T-helper 17 cell (primary cell): ENCODE measurements around the gene ZDHHC11B. TPM values are rescaled to one million over a fixed set of nuclear protein-coding genes. Genes with fewer than 3 reads are reported as not detected.
"Not testable (repeated sequence)": the region's sequence is repeated elsewhere in the genome, so short reads cannot be mapped to it uniquely, and the experiment has no call there.

Experiments used
- ATAC-seq: fragments of 150-1000 bp; cut with Tn5 transposase; 2 replicates; pipeline ENCODE4 v1.10.0; 2021; ENCODE audit warnings: mild to moderate bottlenecking, moderate library complexity
- DNase-seq, 3 donors: peaks; one replicate each; pipeline versions ENCODE4 v3.0.0 to v3.0.0-alpha.2; 2020 to 2021
- H3K9me3 ChIP-seq: one replicate; pipeline ENCODE4 v1.7.0; 2013; ENCODE audit warnings: low read length, mild to moderate bottlenecking; ENCODE audit not compliant: control insufficient read depth, poor library complexity, severe bottlenecking
- H3K27ac Mint-ChIP-seq: one replicate; pipeline ENCODE4 v1.8.0; 2022; ENCODE audit warnings: mild to moderate bottlenecking, moderate library complexity, mixed read lengths
- H3K27me3 Mint-ChIP-seq: one replicate; pipeline ENCODE4 v1.8.0; 2022; ENCODE audit warnings: mixed read lengths
- H3K36me3 Mint-ChIP-seq: one replicate; pipeline ENCODE4 v1.8.0; 2022; ENCODE audit warnings: low read depth, mixed read lengths
- H3K4me1 Mint-ChIP-seq: one replicate; pipeline ENCODE4 v1.8.0; 2022; ENCODE audit warnings: mild to moderate bottlenecking, mixed read lengths
- H3K4me3 Mint-ChIP-seq: one replicate; pipeline ENCODE4 v1.8.0; 2022; ENCODE audit warnings: mild to moderate bottlenecking, moderate library complexity, mixed read lengths
- total RNA-seq, 4 donors: library from RNA in 2 of 4; stranded (reverse) in 2 of 4; gene quantifications; one replicate each; pipeline ENCODE4 v1.2.3 and lab custom pipeline; 2022 to 2026

The ZDHHC11B gene
- total RNA-seq, 2 donors from 2014 or later, result 9.3 to 31.2 TPM

- H3K9me3 ChIP-seq, result no peaks in the 10 kb centered on the region
- Mint-ChIP-seq H3K36me3 (no peaks in the 10 kb centered on the region), H3K4me3 (peak overlapping the region; percentile 94), H3K27ac (peak overlapping the region; percentile 99), H3K27me3 (no peaks in the 10 kb centered on the region), H3K4me1 (peaks cover 21% of the 10 kb centered on the region)
- ATAC-seq, result no peak
- DNase-seq, result no peak
Measured at GRCh38 chr5:759781-760362, 24.7 kb downstream of the ZDHHC11B start.

GRCh38 chr5:759111-759751 is 25.3 kb downstream of the ZDHHC11B start:
- no peaks in the 10 kb centered on the region for H3K27me3 Mint-ChIP-seq
- H3K4me3 Mint-ChIP-seq, result peak overlapping the region; percentile 94
- H3K4me1 Mint-ChIP-seq, result peaks cover 23% of the 10 kb centered on the region
- ATAC-seq (peak; percentile 89), DNase-seq (peak; percentile 59 to 76 (median 68))
- no peaks in the 10 kb centered on the region for H3K9me3 ChIP-seq
- H3K36me3 Mint-ChIP-seq, result no peaks in the 10 kb centered on the region
- H3K27ac Mint-ChIP-seq, result peak overlapping the region; percentile 99

GRCh38 chr5:758698-759053 is 25.9 kb downstream of the ZDHHC11B start:
- H3K9me3 ChIP-seq, result no peaks in the 10 kb centered on the region
- no peak for DNase-seq
- Mint-ChIP-seq H3K4me3 (peak overlapping the region; percentile 94), H3K36me3 (no peaks in the 10 kb centered on the region), H3K27ac (peak overlapping the region; percentile 99), H3K4me1 (peaks cover 26% of the 10 kb centered on the region), H3K27me3 (no peaks in the 10 kb centered on the region)
- no peak for ATAC-seq

GRCh38 chr5:757931-758697 is 26.4 kb downstream of the ZDHHC11B start:
- Mint-ChIP-seq H3K27ac (peak overlapping the region; percentile 99), H3K36me3 (no peaks in the 10 kb centered on the region)
- peak; percentile 33 for ATAC-seq

GRCh38 chr5:757346-757930 is 27.1 kb downstream of the ZDHHC11B start:
- H3K27me3 Mint-ChIP-seq, result no peaks in the 10 kb centered on the region
- peak overlapping the region; percentile 94 for H3K4me3 Mint-ChIP-seq
- no peaks in the 10 kb centered on the region for H3K36me3 Mint-ChIP-seq
- peaks cover 26% of the 10 kb centered on the region for H3K4me1 Mint-ChIP-seq
- no peak for DNase-seq
- H3K9me3 ChIP-seq, result no peaks in the 10 kb centered on the region
- no peak for ATAC-seq
- H3K27ac Mint-ChIP-seq, result peak overlapping the region; percentile 99

More at GRCh38 chr5:757931-758697, 26.4 kb downstream of the ZDHHC11B start:
- H3K4me3 Mint-ChIP-seq, result peak overlapping the region; percentile 94
- H3K27me3 Mint-ChIP-seq, result no peaks in the 10 kb centered on the region
- H3K4me1 Mint-ChIP-seq, result peaks cover 26% of the 10 kb centered on the region
- H3K9me3 ChIP-seq, result no peaks in the 10 kb centered on the region
- peak in 2 of 3 donors; percentile 42 to 52 for DNase-seq

- ATAC-seq (peak; percentile 39), DNase-seq (peak in 1 of 3 donors; percentile 36)
- no peaks in the 10 kb centered on the region for H3K9me3 ChIP-seq
- peaks cover 26% of the 10 kb centered on the region for H3K4me1 Mint-ChIP-seq
- no peaks in the 10 kb centered on the region for H3K36me3 Mint-ChIP-seq
- no peaks in the 10 kb centered on the region for H3K27me3 Mint-ChIP-seq
- peak overlapping the region; percentile 99 for H3K27ac Mint-ChIP-seq
- H3K4me3 Mint-ChIP-seq, result peak overlapping the region; percentile 66
Measured at GRCh38 chr5:756865-757345, 27.6 kb downstream of the ZDHHC11B start.

- H3K27ac Mint-ChIP-seq, result peak overlapping the region; percentile 99
- H3K4me1 Mint-ChIP-seq, result peaks cover 26% of the 10 kb centered on the region
- H3K27me3 Mint-ChIP-seq, result no peaks in the 10 kb centered on the region
- DNase-seq (no peak), ATAC-seq (no peak)
- H3K9me3 ChIP-seq, result no peaks in the 10 kb centered on the region
- H3K36me3 Mint-ChIP-seq, result no peaks in the 10 kb centered on the region
- H3K4me3 Mint-ChIP-seq, result no peak overlapping the region
Measured at GRCh38 chr5:756171-756570, 28.4 kb downstream of the ZDHHC11B start.

- H3K27ac Mint-ChIP-seq, result peak overlapping the region; percentile 79
- peak overlapping the region; percentile 36 for H3K4me3 Mint-ChIP-seq
- H3K27me3 Mint-ChIP-seq, H3K9me3 ChIP-seq, DNase-seq, H3K36me3 Mint-ChIP-seq: not testable (repeated sequence)
- ATAC-seq, result peak; percentile 5
- peaks cover 19% of the 10 kb centered on the region for H3K4me1 Mint-ChIP-seq
Measured at GRCh38 chr5:754143-754632, 30.3 kb downstream of the ZDHHC11B start.

- not testable (repeated sequence) for H3K27me3 Mint-ChIP-seq, ATAC-seq, H3K9me3 ChIP-seq, DNase-seq, H3K36me3 Mint-ChIP-seq
- Mint-ChIP-seq H3K27ac (peak overlapping the region; percentile 79), H3K4me3 (peak overlapping the region; percentile 36), H3K4me1 (peaks cover 17% of the 10 kb centered on the region)
Measured at GRCh38 chr5:753567-754142, 30.9 kb downstream of the ZDHHC11B start.

- peaks cover 17% of the 10 kb centered on the region for H3K4me1 Mint-ChIP-seq
- H3K9me3 ChIP-seq, H3K27ac Mint-ChIP-seq, H3K36me3 Mint-ChIP-seq, H3K27me3 Mint-ChIP-seq, ATAC-seq, DNase-seq: not testable (repeated sequence)
- H3K4me3 Mint-ChIP-seq, result peak overlapping the region; percentile 53
Measured at GRCh38 chr5:752532-753115, 31.9 kb downstream of the ZDHHC11B start.

- H3K27ac Mint-ChIP-seq, DNase-seq, H3K4me3 Mint-ChIP-seq, H3K9me3 ChIP-seq, ATAC-seq, H3K36me3 Mint-ChIP-seq, H3K27me3 Mint-ChIP-seq: not testable (repeated sequence)
- H3K4me1 Mint-ChIP-seq, result peaks cover 14% of the 10 kb centered on the region
Measured at GRCh38 chr5:751992-752391, 32.5 kb downstream of the ZDHHC11B start.

- H3K4me1 Mint-ChIP-seq, result peaks cover 16% of the 10 kb centered on the region
- no peak overlapping the region for H3K4me3 Mint-ChIP-seq
- H3K36me3 Mint-ChIP-seq, result no peaks in the 10 kb centered on the region
- ATAC-seq (no peak), DNase-seq (no peak)
- no peaks in the 10 kb centered on the region for H3K27me3 Mint-ChIP-seq
- H3K27ac Mint-ChIP-seq, result no peak overlapping the region
- no peaks in the 10 kb centered on the region for H3K9me3 ChIP-seq
Measured at GRCh38 chr5:751496-751895, 33.0 kb downstream of the ZDHHC11B start.
